PFSK-1 (cell line): ENCODE data around the gene SYT6.

Experiments used
- FOXP2 ChIP-seq: optimal IDR thresholded peaks from 2 replicates; pipeline ENCODE3; 2011; ENCODE audit warnings: borderline replicate concordance, control low read depth, inconsistent platforms; ENCODE audit not compliant: insufficient read depth; ENCODE audit errors: extremely low read length, extremely low read depth
- POLR2AphosphoS5 ChIP-seq: IDR thresholded peaks from 2 replicates; pipeline ENCODE4 v1.6.1; 2012; ENCODE audit warnings: low read depth, mild to moderate bottlenecking, control low read depth, low read length, moderate library complexity
- REST ChIP-seq, 2 experiments: IDR thresholded peaks; 2 replicates each; pipeline versions ENCODE4 v1.6.1 to v1.8.0; 2011 to 2012; ENCODE audit warnings: low read depth in 2 of 2, low read length in 2 of 2, control low read depth in 1 of 2, inconsistent platforms in 1 of 2, mild to moderate bottlenecking in 1 of 2, moderate library complexity in 1 of 2; ENCODE audit not compliant: insufficient read depth in 1 of 2
- SIN3A ChIP-seq: IDR thresholded peaks from 2 replicates; pipeline ENCODE4 v1.6.1; 2012; ENCODE audit warnings: mild to moderate bottlenecking, low read length, moderate library complexity, borderline replicate concordance; ENCODE audit not compliant: insufficient read depth
- TAF1 ChIP-seq: IDR thresholded peaks from 2 replicates; pipeline ENCODE4 v1.6.1; 2012; ENCODE audit warnings: low read length, control low read depth, borderline replicate concordance; ENCODE audit not compliant: insufficient read depth

Gene SYT6

DNA sequence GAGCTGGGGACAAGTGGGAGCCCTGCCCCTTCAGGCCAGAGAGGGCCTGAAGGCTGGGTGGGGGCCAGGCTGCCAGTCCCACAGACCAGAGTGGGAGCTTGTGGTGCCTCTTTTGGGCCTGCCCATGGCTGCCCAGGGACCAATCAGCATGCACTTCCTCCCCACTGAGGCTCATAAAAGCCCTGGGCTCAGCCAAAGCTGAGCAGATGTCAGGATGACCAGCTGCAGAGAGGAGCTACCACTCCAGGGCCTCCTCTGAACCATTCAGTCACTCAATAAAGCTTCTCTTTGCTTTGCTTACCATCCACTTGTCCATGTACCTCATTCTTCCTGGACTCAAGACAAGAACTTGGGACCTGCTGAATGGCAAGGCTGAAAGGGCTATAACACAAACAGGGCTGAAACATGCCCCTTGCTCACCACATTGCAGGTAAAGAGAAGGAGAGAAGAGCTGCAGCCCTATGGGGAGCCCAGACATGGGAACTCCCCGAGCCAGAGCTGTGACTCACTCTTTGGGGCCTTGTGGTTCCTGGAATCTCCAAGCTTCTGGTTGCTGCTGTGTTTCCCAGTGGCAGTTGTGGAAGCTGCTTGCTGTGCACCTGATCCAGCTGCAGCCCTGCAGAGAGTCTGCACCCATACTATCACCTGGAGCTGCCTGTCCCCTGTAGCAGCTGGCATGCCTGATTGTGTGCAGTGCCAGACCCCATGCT is 92.4 kb downstream of the SYT6 start:
- TF ChIP-seq POLR2AphosphoS5 (no peak), FOXP2 (no peak), REST (IDR thresholded peaks at IDR 0.05; ENCODE audit: insufficient read depth in 1 of 2, low read depth in 2 of 2, low read length in 2 of 2) (no peak), SIN3A (no peak), TAF1 (no peak)

DNA sequence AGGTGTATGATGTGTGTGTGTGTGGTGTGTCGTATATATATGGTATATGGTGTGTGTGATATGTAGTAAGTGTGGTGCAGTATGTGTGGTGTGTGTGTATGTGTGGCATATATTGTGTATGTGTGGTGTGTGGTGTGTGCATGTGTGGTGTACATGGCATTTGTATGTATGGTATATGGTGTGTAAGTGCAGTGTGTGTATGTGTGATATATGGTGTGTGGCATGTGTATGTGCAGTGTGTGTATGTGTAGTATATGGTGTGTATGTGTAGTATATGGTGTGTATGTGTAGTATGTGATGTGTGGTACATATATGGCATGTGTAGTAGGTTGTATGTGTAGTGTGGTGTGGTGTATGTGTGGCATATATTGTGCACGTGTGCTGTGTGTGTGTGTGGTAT is 99.5 kb downstream of the SYT6 start:
- TF ChIP-seq FOXP2 (no peak), SIN3A (no peak), POLR2AphosphoS5 (no peak), TAF1 (no peak), REST (IDR thresholded peaks at IDR 0.05; ENCODE audit: insufficient read depth in 1 of 2, low read depth in 2 of 2, low read length in 2 of 2) (no peak)

DNA sequence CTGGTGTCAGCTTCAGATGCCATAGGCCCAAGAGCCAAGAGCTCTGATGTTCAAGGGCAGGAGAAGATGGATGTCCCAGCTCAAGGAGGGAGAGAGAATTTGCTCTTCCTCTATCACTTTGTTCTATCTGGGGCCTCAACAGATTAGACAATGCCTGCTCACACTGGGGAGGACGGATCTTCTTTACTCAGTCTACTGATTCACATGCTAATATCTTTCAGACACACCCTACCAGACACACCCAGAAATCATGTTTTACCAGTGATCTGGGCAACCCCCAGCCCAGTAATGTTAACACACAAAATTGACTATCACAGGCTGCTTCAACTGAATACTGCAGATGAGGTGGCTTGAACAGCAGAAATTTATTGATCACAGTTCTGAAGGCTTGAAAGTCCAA is 105.4 kb downstream of the SYT6 start:
- TF ChIP-seq POLR2AphosphoS5 (no peak), FOXP2 (no peak), SIN3A (no peak), REST (IDR thresholded peaks at IDR 0.05; ENCODE audit: insufficient read depth in 1 of 2, low read depth in 2 of 2, low read length in 2 of 2) (no peak), TAF1 (no peak)

DNA sequence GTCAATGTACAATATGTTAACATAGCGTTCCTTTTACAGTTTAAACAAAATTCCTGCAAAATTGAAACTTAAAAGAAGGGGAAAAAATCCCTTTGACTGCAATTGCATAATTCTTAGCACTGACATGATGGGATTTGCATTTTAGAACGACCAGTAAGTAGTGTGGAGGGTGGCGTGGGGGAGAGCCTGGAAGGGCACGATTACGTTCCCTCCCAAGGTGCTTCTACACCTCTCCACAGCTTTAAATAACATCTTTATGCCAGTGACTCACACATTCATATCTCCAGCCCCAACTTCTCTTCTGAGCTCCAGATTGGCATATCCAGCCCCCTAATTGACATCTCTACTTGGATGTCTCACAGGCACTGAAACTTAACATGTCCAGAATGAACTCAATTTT is 110.1 kb downstream of the SYT6 start:
- TF ChIP-seq TAF1 (no peak), POLR2AphosphoS5 (no peak), SIN3A (no peak), REST (IDR thresholded peaks at IDR 0.05; ENCODE audit: insufficient read depth in 1 of 2, low read depth in 2 of 2, low read length in 2 of 2) (no peak), FOXP2 (no peak)

DNA sequence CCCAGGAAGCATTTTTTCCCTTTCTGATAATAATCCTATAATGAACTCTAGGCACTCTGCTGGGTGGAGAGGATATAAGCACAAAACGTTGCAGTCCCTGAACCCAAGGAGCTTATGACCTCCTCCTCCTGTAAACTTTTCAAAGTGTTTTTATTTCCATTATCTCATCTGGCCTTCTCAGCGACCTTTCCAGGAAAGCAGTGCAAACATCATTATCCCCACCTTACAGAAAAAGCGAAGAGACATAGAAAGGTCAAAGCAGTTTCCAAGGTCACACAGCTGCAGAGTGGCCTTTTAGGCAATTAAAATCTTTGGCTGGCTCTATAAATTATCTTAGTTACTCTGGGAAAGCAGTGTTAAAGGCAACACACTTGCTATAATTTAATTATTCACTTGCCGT is 110.6 kb downstream of the SYT6 start:
- TF ChIP-seq TAF1, result no peak
- TF ChIP-seq FOXP2, result no peak
- TF ChIP-seq REST (IDR thresholded peaks at IDR 0.05; ENCODE audit: insufficient read depth in 1 of 2, low read depth in 2 of 2, low read length in 2 of 2), result no peak
- no peak for TF ChIP-seq POLR2AphosphoS5
- no peak for TF ChIP-seq SIN3A
